Natural killer cell treated with Interleukin-12 subunit alpha and Interleukin-12 subunit beta and Interleukin-15 and Interleukin-18, amount 100 ng/mL, for 72 hours (primary cell): Measurements from ENCODE around the gene LHFPL2. TPM values are rescaled to one million over a fixed set of nuclear protein-coding genes. Genes with fewer than 3 reads are reported as not detected.
"Not testable (repeated sequence)": the region's sequence is repeated elsewhere in the genome, so short reads cannot be mapped to it uniquely, and the experiment has no call there.

Experiments
- ATAC-seq, 2 donors: fragments of 150-1000 bp; cut with Tn5 transposase in 1 of 2; sonication (Bioruptor Pico), chemical (Tn5 transposase) in 1 of 2; 2 replicates each; pipeline ENCODE4 v1.10.0; 2021
- DNase-seq: peaks from one replicate; pipeline ENCODE4 v3.0.0; 2022; ENCODE audit warnings: low spot score
- H3K27ac Mint-ChIP-seq, 2 donors: 1 replicate in 1 of 2; 2 replicates in 1 of 2; pipeline ENCODE4 v1.8.0; 2022; ENCODE audit warnings: mixed read lengths in 2 of 2, mild to moderate bottlenecking in 1 of 2, moderate library complexity in 1 of 2
- H3K27me3 Mint-ChIP-seq, 2 donors: 1 replicate in 1 of 2; 2 replicates in 1 of 2; pipeline ENCODE4 v1.8.0; 2022; ENCODE audit warnings: mixed read lengths in 2 of 2
- H3K36me3 Mint-ChIP-seq: one replicate; pipeline ENCODE4 v1.8.0; 2022; ENCODE audit warnings: mixed read lengths
- H3K4me1 Mint-ChIP-seq, 2 donors: 1 replicate in 1 of 2; 2 replicates in 1 of 2; pipeline ENCODE4 v1.8.0; 2022; ENCODE audit warnings: low read depth in 2 of 2, mixed read lengths in 2 of 2, mild to moderate bottlenecking in 1 of 2
- H3K4me3 Mint-ChIP-seq: one replicate; pipeline ENCODE4 v1.8.0; 2022; ENCODE audit warnings: mixed read lengths
- H3K9me3 Mint-ChIP-seq: 2 replicates; pipeline ENCODE4 v1.8.0; 2022; ENCODE audit warnings: mixed read lengths
- total RNA-seq, 2 donors: library from RNA; stranded (reverse); gene quantifications; one replicate each; pipeline ENCODE4 v1.2.3, GENCODE V29; 2022

LHFPL2 gene
- total RNA-seq, 2 donors from 2014 or later = 0.45 to 1.8 TPM

DNA sequence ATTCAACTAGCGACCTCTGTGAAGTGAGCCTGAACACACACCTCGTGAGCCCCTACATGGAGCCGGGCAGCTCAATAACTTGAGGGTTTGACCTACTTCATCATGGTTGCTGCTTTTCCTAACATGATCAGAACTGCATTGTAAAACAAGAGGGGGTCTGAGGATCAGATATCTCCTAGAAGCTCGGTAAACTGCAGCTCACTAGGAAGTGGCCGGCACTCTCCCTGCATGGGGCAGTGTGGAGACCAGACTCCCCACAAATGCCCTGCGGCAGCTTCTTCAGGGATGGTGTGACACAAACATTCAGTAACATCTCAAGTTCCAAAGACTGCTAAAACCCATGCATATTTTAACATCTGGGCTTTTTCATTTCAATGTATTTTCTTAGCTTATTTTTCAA, 18.5 kb downstream of the LHFPL2 start:
- H3K9me3 Mint-ChIP-seq = no peaks in the 10 kb centered on the region
- H3K27ac Mint-ChIP-seq = no peak overlapping the region
- H3K27me3 Mint-ChIP-seq = peaks cover 8 to 13% of the 10 kb centered on the region in 2 donors
- no peaks in the 10 kb centered on the region for H3K4me1 Mint-ChIP-seq
- no peaks in the 10 kb centered on the region for H3K36me3 Mint-ChIP-seq
- DNase-seq (no peak), ATAC-seq (no peak)
- no peak overlapping the region for H3K4me3 Mint-ChIP-seq

DNA sequence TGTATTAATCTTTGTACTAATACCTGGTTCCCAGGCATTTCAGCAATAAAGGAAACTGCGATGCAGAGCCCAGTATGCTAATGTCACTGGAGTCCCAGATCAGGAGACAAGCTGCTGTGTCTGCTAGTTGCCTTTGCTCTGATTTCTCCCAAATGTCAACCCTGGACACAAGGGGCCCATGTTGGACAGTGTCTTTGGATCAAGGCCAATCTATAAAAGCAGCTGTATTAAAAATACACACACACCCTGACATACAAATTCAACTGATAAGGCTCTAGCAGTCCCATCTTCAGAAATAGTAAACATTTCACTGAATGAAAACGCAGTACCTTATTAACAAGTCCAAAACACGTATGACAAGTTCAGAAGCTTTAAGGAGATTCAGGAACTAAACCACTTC, 18.9 kb downstream of the LHFPL2 start:
- no peaks in the 10 kb centered on the region for H3K36me3 Mint-ChIP-seq
- no peak for DNase-seq
- H3K27me3 Mint-ChIP-seq = peaks cover 8 to 11% of the 10 kb centered on the region in 2 donors
- no peak for ATAC-seq
- H3K9me3 Mint-ChIP-seq = no peaks in the 10 kb centered on the region
- no peak overlapping the region for H3K4me3 Mint-ChIP-seq
- H3K27ac Mint-ChIP-seq = no peak overlapping the region
- no peaks in the 10 kb centered on the region for H3K4me1 Mint-ChIP-seq

GRCh38 chr5:78628270-78628992, 20.1 kb downstream of the LHFPL2 start:
- ATAC-seq = no peak
- H3K9me3 Mint-ChIP-seq = no peaks in the 10 kb centered on the region
- H3K27ac Mint-ChIP-seq = no peak overlapping the region
- H3K36me3 Mint-ChIP-seq = no peaks in the 10 kb centered on the region
- H3K4me1 Mint-ChIP-seq = no peaks in the 10 kb centered on the region
- peaks cover 7 to 8% of the 10 kb centered on the region in 2 donors for H3K27me3 Mint-ChIP-seq
- H3K4me3 Mint-ChIP-seq = no peak overlapping the region
- no peak for DNase-seq

- ATAC-seq = no peak
- H3K4me3 Mint-ChIP-seq = no peak overlapping the region
- DNase-seq = no peak
- peaks cover 7 to 8% of the 10 kb centered on the region in 2 donors for H3K27me3 Mint-ChIP-seq
- H3K27ac Mint-ChIP-seq = no peak overlapping the region
- H3K36me3 Mint-ChIP-seq = no peaks in the 10 kb centered on the region
- H3K9me3 Mint-ChIP-seq = no peaks in the 10 kb centered on the region
- no peaks in the 10 kb centered on the region for H3K4me1 Mint-ChIP-seq
These were observed 20.8 kb downstream of the LHFPL2 start for GRCh38 chr5:78627766-78628165.

- DNase-seq (no peak), ATAC-seq (no peak)
- Mint-ChIP-seq H3K27ac (no peak overlapping the region), H3K36me3 (no peaks in the 10 kb centered on the region), H3K4me1 (no peaks in the 10 kb centered on the region), H3K4me3 (no peak overlapping the region), H3K9me3 (no peaks in the 10 kb centered on the region), H3K27me3 (peaks cover 7 to 8% of the 10 kb centered on the region in 2 donors)
These were observed 21.4 kb downstream of the LHFPL2 start for GRCh38 chr5:78627175-78627574.

GRCh38 chr5:78626009-78626571, 22.5 kb downstream of the LHFPL2 start:
- Mint-ChIP-seq H3K27ac (no peak overlapping the region), H3K4me1 (no peaks in the 10 kb centered on the region), H3K27me3 (peaks cover 7 to 11% of the 10 kb centered on the region in 2 donors), H3K36me3 (no peaks in the 10 kb centered on the region), H3K9me3 (no peaks in the 10 kb centered on the region), H3K4me3 (no peak overlapping the region)
- ATAC-seq (no peak), DNase-seq (no peak)

GRCh38 chr5:78624992-78625391, 23.6 kb downstream of the LHFPL2 start:
- Mint-ChIP-seq H3K4me3 (no peak overlapping the region), H3K4me1 (no peaks in the 10 kb centered on the region), H3K27me3 (peaks cover 7 to 11% of the 10 kb centered on the region in 2 donors), H3K27ac (no peak overlapping the region), H3K36me3 (no peaks in the 10 kb centered on the region), H3K9me3 (no peaks in the 10 kb centered on the region)
- DNase-seq (no peak), ATAC-seq (no peak)

DNA sequence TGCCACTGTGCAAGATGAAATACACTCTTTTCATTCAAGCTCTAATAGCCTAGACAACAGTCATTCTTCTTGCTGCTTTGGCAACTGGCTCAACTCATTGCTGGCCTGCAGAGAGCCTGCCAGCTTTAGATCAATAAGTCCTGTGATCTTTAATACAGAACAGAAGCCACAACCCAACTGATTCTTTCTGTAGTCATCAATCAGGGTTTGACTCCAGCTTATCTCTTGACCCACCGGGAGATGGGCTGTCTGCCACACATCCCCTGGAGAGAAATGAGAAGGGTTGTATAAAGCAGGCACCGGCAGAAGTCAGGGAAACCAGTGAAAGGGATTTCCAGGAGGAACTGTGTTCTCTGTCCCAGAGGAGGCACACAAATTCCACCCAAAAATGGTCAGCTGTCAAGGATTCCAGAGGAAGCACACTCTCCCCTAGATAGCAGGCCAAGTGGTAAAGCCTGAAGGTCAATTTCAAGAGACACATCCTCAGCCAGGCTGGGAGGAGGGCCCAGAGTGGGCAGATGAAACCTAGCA, 24.5 kb downstream of the LHFPL2 start:
- Mint-ChIP-seq H3K27me3 (peaks cover 7 to 11% of the 10 kb centered on the region in 2 donors), H3K36me3 (no peaks in the 10 kb centered on the region), H3K27ac (no peak overlapping the region), H3K4me1 (no peaks in the 10 kb centered on the region), H3K9me3 (no peaks in the 10 kb centered on the region), H3K4me3 (no peak overlapping the region)
- DNase-seq (no peak), ATAC-seq (no peak)

DNA sequence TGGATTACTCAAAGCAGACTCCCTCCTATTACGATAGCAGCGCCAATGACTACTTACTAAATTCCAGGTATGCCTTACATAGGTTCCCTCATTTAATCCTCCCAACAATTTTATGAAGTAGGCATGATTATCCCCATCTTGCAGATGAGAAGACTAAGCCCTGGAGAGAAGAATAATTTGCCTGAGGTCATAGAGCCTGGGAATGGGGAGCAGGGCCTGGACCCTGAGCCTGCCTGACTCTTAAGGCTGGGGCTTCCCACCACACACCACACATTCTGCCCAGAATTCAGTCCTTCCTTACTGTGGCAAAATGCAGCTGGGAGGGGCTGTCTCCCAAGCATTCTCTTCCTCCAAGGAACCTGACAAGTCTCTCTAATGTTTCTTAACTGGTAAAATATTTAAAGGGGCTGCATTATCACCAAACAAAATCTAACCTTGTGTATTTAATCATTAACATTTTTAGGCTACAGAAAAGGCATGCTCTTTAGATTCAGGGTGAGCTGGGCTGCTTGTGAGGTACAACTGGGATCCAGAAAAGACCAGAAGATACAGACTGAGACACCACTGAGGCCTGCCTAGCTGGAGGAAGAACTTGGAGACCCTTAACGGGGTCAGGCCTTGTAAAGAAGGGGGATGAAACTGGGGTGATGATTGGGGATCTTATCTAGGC, 26.1 kb downstream of the LHFPL2 start:
- H3K27ac Mint-ChIP-seq = no peak overlapping the region

DNA sequence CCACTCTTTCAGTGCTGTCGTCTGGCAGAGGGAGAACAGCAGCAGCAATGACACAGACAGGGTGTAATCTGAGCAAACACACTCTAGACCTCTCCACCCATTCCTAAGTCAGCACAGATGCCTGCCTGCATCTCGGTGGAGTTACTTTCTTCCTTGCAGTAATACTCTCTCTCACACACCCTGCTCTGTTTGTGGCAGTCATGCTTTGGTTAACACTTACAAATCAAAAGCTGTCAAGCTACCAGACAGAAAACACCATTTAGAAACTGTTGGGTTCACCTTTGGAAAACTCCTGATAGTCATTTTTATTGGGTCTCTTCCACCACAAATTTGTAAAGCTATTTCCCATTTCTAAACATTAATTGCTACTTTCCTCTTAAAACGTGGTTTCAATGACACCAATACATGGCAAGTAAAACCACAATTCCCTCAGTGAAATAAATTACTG, 27.3 kb downstream of the LHFPL2 start:
- ATAC-seq (no peak), DNase-seq (no peak)
- Mint-ChIP-seq H3K4me3 (no peak overlapping the region), H3K36me3 (no peaks in the 10 kb centered on the region), H3K4me1 (no peaks in the 10 kb centered on the region), H3K27ac (no peak overlapping the region), H3K27me3 (peaks cover 0 to 8% of the 10 kb centered on the region in 2 donors), H3K9me3 (no peaks in the 10 kb centered on the region)

More for the DNA sequence above, 26.1 kb downstream of the LHFPL2 start:
- Mint-ChIP-seq H3K9me3 (no peaks in the 10 kb centered on the region), H3K27me3 (peaks cover 4 to 9% of the 10 kb centered on the region in 2 donors), H3K4me3 (no peak overlapping the region), H3K4me1 (no peaks in the 10 kb centered on the region), H3K36me3 (no peaks in the 10 kb centered on the region)
- DNase-seq (no peak), ATAC-seq (no peak)

- DNase-seq, H3K27ac Mint-ChIP-seq, H3K36me3 Mint-ChIP-seq, H3K9me3 Mint-ChIP-seq, ATAC-seq, H3K4me3 Mint-ChIP-seq, H3K4me1 Mint-ChIP-seq, H3K27me3 Mint-ChIP-seq: not testable (repeated sequence)
These were observed 28.5 kb downstream of the LHFPL2 start for GRCh38 chr5:78620119-78620518.

- no peak for DNase-seq
- Mint-ChIP-seq H3K4me1 (no peaks in the 10 kb centered on the region), H3K4me3 (no peak overlapping the region), H3K9me3 (no peaks in the 10 kb centered on the region), H3K27me3 (peaks cover 0 to 5% of the 10 kb centered on the region in 2 donors), H3K27ac (no peak overlapping the region), H3K36me3 (no peaks in the 10 kb centered on the region)
- ATAC-seq = no peak
These were observed 30.3 kb downstream of the LHFPL2 start for GRCh38 chr5:78618303-78618702.

- ATAC-seq = no peak
- H3K36me3 Mint-ChIP-seq = no peaks in the 10 kb centered on the region
- DNase-seq = no peak
- H3K27ac Mint-ChIP-seq = no peak overlapping the region
- no peaks in the 10 kb centered on the region for H3K9me3 Mint-ChIP-seq
- H3K4me1 Mint-ChIP-seq = no peaks in the 10 kb centered on the region
- no peak overlapping the region for H3K4me3 Mint-ChIP-seq
- H3K27me3 Mint-ChIP-seq = peaks cover 0 to 3% of the 10 kb centered on the region in 2 donors
These were observed 32.9 kb downstream of the LHFPL2 start for GRCh38 chr5:78615697-78616096.

DNA sequence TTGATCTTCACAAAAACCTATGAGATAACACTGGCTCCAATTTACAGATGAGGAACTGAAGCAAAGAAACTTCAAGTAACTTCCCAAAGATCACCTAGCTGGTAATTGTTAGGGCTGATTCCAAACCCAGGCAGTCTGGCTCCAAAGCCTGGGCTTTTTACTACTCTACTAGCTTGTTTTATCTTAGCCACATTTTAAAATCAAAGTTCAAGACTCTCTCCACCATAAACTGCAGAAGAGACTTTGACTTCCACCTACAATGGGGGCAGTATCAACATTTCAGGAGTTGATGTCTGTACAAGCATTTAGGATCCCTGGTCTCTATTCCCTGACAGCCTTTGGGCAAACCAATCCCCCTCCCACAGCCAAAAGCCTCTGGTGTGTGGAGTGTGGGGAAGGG, 33.8 kb downstream of the LHFPL2 start:
- Mint-ChIP-seq H3K27me3 (peaks cover 0 to 3% of the 10 kb centered on the region in 2 donors), H3K4me1 (no peaks in the 10 kb centered on the region), H3K9me3 (no peaks in the 10 kb centered on the region), H3K4me3 (no peak overlapping the region), H3K36me3 (no peaks in the 10 kb centered on the region), H3K27ac (no peak overlapping the region)
- DNase-seq (no peak), ATAC-seq (no peak)
